ENCODE results near the gene PCNT.
"Not testable (repeated sequence)": the region's sequence is repeated elsewhere in the genome, so short reads cannot be mapped to it uniquely, and the experiment has no call there.

Gene PCNT

DNA sequence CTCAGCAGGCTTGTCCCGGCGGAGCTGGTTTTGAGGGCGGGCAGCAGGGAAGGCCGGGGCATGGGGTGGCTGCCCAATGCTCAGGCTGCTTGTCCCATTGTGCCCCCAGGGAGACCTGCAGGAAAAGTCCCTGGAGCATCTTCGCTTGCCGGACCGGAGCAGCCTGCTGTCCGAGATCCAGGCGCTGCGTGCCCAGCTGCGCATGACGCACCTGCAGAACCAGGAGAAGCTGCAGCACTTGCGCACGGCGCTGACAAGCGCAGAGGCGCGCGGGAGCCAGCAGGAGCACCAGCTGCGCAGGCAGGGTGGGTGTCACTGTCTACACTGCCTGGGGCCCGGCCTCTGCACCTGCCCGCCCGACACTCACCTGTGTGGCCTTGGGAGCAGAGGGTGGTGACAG lies 104.3 kb downstream of the PCNT start:
- FAIRE-seq: no peak

DNA sequence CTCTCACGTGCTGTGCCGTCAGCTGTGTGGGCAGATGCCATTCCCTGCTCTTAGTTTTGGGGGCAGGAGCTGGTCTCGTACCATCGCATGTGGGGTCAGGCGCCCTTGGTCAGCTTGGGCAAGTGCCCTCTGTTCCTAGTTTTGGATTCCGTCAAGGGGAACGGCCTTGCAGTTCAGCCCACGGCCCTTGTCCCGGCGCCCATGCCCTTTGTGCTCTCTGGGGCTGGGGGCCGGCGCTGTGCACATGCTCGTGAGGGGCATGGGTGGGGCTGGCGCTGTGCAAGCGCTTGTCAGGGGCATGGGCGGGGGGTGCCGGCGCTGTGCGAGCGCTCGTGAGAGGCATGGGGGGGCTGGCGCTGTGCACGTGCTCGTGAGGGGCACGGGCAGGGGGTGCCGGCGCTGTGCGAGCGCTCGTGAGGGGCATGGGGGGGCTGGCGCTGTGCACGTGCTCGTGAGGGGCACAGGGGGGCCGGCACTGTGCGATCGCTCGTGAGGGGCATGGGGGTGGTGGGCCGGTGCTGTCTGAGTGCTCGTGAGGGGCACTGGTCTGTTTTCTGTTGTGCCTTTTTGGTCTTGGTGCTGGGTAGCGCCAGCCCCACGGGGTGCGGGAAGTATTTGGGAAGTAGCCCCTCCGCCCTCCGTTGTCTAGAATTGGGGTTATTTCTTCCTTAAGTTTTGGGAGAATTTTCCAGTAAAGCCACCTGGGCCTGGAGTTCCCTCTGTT lies 105.2 kb downstream of the PCNT start:
- FAIRE-seq: no peak

DNA sequence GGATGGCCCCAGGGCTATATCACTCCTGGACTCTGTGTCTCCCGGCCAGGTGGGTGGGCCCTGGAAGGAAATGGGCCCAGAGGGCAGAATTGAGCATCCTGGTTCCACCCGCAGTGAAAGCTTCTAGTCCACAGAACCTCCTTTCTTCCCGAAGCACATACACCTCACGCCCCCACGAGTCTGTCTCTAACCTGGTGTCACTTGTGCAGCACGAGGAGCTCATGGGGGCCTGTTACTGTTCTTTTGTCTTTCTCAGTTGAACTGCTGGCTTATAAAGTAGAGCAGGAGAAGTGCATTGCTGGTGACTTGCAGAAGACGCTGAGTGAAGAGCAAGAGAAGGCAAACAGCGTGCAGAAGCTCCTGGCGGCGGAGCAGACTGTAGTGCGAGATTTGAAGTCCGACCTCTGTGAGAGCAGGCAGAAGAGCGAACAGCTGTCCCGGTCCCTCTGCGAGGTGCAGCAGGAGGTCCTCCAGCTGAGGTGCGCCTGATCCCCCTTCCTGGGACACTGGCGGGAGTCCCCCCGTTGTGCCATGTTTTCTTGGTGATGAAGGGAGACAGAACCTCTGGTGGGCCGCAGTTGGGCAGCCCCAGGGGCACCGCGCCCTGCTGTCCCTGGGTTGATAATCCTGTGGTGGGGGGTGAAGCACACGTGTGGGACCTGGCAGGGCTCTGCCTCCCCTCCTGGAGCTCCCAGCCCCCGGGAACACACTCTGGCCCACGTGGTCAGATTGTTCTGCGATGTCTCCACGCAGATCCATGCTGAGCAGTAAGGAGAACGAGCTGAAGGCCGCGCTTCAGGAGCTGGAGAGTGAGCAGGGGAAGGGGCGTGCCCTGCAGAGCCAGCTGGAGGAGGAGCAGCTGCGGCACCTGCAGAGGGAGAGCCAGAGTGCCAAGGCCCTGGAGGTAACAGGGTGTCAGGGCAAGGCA lies 106.1 kb downstream of the PCNT start:
- no peak for FAIRE-seq

DNA sequence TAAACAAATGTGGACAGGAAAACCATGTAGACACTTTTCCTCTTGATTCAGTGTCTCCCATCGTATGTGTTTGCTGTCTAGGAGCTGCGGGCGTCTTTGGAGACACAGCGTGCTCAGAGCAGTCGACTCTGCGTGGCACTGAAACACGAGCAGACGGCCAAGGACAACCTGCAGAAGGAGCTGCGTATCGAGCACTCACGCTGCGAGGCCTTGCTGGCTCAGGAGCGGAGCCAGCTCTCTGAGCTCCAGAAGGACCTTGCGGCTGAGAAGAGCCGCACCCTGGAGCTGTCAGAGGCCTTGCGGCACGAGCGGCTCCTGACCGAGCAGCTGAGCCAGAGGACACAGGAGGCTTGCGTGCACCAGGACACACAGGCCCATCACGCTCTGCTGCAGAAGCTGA lies 107.5 kb downstream of the PCNT start:
- FAIRE-seq: no peak

DNA sequence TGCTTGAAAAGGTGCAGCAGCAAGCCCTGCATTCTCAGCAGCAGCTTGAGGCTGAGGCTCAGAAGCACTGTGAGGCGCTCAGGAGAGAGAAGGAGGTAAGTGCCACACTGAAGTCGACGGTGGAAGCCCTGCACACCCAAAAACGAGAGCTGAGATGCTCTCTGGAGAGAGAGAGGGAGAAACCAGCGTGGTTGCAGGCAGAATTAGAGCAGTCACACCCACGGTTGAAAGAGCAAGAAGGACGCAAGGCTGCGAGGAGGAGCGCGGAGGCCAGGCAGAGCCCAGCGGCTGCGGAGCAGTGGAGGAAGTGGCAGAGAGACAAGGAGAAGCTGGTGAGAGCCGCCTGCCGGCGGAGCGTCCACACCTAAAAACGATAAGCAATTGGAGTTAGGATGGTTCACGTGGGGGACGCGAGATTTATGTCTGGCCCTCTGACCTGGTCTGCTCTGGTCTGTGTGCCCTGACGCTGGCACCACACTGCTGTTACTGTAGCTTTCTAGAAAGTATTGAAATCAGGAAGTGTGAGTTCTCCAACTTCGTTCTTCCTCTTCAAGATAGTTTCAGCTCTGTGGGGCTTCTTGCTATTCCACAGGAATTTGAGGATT lies 108.0 kb downstream of the PCNT start:
- no peak for FAIRE-seq

DNA sequence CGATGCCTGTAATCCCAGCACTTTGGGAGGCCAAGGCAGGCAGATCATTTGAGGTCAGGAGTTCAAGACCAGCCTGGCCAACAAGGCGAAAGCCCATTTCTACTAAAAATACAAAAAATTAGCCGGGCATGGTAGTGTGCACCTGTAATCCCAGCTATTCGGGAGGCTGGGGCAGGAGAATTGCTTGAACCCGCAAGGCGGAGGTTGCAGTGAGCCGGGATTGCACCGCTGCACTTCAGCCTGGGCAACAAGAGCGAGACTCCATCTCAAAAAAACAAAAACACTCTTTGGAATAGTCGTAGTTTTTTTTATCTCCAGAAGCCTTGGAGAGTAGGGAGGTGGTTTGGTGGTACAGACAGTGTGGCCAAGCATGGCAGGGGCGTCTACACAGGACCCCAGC lies 109.2 kb downstream of the PCNT start:
- not testable (repeated sequence) for FAIRE-seq

DNA sequence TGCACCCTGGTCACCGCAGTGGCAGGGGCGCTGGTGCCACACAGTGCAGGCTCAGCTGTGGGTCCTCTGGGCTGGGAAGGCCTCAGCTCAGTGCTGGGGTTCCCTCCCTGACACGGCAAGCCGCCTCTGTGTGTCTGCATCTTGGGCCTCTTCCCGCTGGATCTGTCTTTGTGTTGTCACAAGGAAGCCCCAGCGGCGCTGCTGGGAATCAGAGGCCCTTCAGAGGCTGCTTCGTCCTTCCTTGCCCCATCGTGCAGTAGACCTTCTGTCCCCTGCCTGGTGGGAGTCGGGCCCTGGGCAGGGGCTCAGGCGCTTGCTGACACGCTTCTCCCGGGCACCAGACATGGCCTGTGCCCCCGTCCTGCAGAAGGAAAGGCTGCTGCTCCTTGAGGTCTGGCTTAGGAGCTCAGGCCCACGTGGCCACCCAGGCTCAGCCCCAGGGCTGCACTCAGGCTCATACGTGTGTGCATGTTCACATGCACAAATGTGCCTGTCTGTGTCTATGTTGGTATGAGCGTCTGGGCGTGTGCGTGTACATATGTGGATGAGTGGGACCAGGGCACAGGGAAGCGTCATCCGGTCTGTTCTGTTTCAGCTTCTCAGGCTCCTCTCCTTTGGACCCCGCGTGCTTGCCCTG lies 110.5 kb downstream of the PCNT start:
- FAIRE-seq: no peak

DNA sequence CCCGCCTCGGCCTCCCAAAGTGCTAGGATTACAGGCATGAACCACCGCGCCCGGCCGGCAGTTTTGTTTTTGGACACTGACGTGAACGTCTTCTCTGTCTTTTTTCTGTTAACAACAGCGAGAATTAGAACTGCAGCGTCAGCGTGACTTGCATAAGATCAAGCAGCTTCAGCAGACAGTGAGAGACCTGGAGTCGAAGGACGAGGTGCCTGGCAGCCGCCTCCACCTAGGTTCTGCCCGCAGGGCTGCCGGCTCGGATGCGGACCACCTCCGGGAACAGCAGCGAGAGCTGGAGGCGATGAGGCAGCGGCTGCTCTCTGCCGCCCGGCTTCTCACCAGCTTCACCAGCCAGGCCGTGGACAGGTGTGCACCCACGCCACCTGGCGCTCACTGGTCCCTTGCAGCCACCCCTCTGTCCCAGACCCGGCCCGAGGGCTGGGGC lies 111.9 kb downstream of the PCNT start:
- FAIRE-seq: no peak

DNA sequence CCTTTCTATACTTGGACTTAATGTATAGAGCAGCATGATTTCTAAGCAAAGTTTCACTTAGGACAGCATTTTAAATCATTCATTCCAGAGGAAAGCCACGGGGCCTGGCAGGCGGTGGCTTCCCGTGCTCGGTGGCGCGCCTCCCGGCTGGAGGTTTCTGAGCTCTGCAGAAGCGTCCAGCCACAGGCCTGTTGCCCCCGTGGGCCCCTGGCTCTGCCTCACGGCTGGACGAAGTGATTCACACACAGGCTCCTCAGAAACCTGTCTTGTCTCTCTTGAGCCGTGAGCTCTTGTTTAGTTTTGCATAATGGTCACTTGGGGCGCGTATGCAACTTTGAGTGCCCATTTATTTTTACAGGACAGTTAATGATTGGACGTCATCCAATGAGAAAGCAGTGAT lies 112.7 kb downstream of the PCNT start:
- no peak for FAIRE-seq

DNA sequence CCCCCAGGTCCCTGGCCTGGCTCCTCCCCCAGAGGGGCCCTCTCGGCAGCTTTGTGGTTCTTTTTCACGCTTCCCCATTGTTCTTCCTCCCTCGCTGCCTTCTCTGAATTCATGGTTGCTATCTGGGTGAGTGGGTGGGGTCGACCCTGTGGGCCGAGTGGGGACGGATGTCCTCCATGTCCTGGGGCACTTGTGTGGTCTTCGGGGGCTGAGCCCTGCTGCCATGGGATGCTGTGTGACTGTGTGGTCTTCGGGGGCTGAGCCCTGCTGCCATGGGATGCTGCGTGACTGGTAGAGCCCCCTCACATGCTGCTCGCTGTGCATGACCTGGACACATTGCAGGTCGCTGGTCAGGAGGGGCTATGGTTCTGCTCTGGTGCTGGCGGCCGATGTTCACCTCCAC lies 113.1 kb downstream of the PCNT start:
- no peak for FAIRE-seq

DNA sequence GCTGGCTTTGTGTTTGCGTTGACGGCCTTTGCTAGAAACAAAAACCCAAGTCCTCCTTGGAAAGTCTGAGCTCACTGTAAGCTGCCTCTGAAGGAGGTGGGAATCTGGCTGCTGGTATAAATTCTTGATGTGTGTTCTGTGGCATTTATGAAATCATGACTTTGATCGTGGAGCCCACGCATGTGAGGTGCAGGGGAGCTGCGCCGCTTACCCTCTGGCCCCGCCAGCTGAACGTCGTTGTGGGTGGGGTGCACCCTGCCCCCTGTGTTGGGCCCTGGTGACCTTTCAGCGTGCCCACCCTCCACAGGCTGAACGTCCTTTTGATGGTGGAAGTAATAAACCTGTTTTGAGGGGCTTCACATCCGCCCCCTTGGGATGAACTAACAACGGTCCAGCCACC lies 113.6 kb downstream of the PCNT start:
- no peak for FAIRE-seq

DNA sequence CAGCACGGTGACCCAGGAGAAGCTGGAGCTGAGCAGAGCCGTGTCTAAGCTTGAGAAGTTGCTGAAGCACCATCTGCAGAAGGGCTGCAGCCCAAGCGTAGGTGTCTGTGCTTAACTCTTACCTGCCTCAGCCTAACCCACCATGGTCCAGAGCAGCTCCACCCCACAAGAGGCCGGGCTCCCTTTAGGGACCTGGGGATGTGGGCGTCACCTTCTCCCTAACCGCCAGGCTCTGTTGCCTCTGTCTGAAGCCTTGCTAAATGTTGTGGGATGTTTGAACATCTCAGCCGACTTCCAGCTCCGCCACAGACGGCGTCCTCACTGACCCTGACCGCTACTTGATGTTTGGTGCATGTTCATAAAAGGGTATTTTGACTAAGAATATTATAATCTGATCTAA lies 114.3 kb downstream of the PCNT start:
- no peak for FAIRE-seq

DNA sequence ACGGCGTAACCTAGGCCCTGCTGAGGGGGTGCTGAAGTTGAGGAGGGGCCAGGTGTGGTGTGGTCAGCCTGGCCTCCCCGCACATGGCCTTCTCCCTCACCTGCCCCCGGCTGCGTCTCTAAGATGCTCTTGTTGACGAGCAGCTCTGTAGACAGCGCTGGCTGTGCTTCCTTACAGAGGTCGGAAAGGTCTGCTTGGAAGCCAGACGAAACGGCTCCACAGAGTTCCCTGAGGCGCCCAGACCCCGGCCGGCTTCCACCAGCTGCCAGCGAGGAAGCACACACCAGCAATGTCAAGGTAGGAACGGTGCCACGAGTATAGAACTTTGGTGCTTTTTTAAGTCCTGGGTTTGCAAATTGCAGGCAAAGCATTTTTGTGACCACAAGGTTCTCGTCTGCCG lies 116.0 kb downstream of the PCNT start:
- no peak for FAIRE-seq

DNA sequence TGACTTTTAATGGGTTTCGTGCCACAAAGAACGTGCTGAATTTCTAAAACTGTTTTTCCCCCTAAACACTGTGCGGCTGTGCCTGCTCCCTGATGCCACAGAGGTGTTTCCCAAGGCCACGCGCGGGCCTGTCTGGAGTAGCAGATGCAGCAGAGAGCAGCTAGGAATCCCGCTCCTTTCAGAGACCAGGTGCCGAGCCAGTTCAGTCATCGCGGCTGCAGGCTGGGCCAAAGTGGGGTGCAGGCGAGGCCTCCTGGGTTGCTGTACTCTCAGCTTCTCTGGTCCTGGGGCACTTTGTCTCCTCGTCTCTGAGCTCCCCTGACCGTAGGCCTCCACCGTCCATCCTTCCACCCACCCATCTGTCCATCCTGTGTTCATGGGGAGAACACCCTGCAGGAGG lies 117.4 kb downstream of the PCNT start:
- FAIRE-seq: no peak

DNA sequence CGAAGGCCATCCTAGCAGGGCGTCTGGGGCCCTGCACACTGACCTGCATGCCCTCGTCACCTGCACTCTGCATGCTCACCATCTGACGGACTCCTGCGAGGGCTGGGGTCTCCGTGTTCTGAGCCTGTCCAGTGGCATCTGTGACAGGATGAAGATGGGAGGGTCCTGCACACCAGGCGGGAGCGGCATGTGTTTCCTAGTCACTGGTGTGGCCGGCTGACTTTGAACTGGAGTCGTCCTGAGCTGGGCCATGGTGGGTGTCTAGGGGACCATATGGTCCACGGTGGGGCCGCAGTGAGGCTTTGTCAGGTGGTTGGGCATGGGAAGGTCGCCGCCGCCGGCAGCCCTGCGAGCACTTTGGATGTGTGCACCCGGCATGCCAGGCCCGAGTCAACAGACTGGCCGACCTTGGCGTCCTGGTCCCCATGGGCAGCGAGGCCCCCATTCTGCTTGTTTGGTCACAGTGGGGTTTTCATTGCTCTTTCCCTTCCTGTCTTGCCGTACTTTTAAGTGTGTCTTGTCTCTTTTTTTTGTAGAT lies 118.1 kb downstream of the PCNT start:
- no peak for FAIRE-seq

DNA sequence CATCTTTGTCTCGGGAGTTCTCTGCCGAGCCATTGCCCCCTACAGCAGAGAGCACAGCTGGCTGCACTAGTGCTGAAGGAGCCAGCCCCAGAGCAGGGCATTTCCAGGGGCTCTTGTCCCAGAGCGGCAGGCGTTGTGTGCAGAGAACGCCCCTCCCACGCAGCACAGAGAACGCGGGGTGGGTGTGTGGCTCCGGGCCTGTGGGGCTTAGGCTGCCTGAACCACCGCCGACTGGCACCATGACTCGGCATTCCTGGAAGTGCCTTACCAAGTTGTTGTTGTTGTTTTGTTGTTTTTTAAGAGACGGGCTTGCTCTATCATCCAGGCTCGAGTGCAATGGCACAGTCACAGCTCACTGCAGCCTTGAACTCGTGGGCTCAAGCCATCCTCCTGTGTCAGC lies 119.0 kb downstream of the PCNT start:
- no peak for FAIRE-seq

DNA sequence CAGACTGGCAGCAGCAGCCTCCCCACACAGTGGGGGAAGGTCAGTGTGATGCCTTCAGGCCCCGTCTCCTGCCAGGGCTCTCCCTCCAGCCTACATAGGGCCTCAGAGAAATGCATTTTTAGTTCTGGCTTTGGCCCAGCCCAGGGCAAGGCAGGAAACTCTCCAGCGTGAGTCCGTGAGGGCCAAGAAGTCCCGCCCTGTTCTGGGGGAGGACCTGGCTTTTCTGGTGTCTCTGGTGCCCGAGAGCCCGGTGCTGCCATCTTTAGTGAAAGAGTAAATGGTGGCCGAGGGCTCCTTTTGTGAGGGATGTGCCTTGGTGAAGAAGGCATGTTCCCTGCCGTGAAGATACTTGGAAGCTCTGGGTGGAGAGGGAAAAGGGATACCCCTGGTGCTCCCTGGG lies 120.0 kb downstream of the PCNT start:
- FAIRE-seq: no peak

DNA sequence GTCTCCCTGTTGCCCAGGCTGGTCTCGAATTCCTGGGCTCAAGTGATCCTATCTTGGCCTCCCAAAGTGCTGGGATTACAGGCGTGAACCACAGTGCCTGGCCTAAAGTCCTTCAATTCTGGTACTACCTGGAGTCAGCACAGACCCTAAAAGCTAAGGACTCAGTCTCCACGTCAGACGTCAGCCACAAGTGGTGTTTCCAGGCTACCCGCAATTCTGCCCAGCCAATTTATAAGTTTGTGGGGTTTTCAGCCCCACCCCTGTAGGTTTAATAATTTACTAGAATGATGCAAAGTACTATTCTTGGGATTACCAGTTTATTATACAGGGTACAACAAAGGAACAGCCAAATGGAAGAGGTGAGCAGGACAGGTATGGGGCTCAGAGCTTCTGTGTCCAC lies 124.2 kb downstream of the PCNT start:
- no peak for FAIRE-seq

DNA sequence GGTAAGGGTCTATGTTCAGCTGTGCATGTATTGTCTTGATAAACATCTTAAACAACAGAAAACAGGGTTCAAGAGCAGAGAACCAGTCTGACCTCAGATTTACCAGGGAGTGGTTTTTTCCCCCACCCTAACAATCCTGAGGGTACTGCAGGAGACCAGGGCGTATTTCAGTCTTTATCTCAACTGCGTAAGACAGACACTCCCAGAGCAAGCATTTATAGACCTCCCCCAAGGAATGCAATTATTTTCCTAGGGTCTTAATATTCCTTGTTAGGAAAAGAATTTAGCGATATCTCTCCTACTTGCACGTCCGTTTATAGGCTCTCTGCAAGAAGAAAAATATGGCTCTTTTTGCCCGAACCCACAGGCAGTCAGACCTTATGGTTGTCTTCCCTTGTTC lies 124.9 kb downstream of the PCNT start:
- not testable (repeated sequence) for FAIRE-seq

DNA sequence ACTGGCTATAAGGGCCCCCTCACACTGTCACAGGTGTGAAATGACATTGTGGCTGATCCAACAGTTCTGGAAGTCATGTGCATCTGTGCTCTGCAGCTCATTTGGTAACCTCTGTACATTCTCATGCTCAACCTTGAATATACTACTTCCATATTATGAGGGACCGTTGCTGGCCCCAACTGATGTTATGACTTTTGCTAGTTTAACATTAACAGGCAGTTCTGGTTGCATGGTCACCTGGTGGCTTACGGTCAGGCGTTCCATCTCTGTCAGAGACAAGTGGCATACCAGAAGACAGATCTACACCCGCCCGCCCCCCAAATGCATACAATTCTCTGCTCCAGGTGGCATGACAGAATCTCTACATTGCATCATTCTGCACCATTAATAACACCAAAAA lies 128.8 kb downstream of the PCNT start:
- FAIRE-seq: no peak

DNA sequence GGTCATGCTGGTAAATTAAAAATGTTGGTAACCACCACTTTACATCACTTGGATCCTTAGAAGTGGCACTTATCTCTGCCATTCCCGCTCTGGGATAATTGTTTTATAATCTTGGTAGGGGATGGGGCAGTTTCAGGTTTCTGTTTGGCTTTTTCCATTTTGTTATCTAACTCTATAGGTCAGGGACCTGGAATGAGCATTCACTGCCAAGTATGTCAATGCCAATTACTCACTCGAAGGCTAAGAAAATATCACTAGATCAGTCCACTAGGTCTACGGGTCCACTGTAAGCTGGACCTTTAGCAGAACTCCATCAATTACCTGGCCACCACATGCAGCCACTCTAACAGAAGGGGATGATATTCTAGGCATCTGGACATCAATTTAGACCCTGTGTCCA lies 130.2 kb downstream of the PCNT start:
- no peak for FAIRE-seq

DNA sequence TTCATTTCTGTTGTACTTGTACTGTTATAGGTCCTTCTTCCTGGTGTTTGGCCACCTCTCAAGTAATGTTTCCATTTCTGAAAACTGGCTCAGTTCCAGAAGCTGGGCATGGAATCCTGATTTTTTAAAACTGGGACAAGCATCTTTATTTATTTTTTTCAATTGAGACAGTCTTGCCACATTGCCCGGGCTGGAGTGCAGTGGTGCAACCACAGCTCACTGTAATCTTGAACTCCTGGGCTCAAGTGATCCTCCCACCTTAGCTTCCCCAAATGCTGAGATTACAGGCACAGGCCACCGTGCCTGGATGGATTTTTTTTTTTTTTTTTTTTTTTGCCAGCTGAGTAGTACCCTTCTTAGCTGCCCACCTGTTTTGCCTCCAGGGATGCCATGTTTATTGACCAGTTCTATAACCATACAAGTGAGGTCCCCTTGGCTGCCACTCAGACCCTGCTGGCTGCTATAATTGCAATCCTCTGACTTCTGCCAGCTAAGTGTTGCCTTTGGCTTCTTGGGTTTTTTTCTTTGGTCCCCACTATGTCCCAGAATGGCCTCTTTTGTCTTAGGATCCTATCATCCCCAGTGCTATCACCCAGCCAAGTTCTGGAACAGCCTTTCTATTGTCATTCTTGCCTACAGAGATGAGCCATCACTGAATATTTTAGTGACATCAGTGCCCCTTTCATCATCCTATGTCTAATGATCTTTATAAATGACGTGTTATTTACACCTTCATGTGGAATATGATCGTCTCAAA lies 130.9 kb downstream of the PCNT start:
- FAIRE-seq: no peak
